ENCODE data around the gene PKHD1. TPM values are rescaled to one million over a fixed set of nuclear protein-coding genes. Genes with fewer than 3 reads are reported as not detected.

The PKHD1 gene
- total RNA-seq, 4 donors from 2014 or later = 0.53 to 0.83 (median 0.60) TPM

- Histone ChIP-seq H3K27ac (no peak overlapping the region), H3K9me3 (no peaks in the 10 kb centered on the region), H3K4me3 (no peak overlapping the region), H3K4me1 (no peaks in the 10 kb centered on the region), H3K27me3 (no peaks in the 10 kb centered on the region), H3K36me3 (no peaks in the 10 kb centered on the region)
- DNase-seq = no peak
- TF ChIP-seq CTCF (IDR thresholded peaks at IDR 0.05) (no peak), POLR2A (IDR thresholded peaks at IDR 0.05) (no peak)
Measured at GRCh38 chr6:52125139-52125538, 37.7 kb upstream of the PKHD1 start.

GRCh38 chr6:52124126-52125121 lies 37.0 kb upstream of the PKHD1 start:
- TF ChIP-seq CTCF (IDR thresholded peaks at IDR 0.05) (no peak), POLR2A (IDR thresholded peaks at IDR 0.05) (no peak)
- no peaks in the 10 kb centered on the region for H3K9me3 ChIP-seq
- H3K4me1 ChIP-seq = no peaks in the 10 kb centered on the region
- H3K4me3 ChIP-seq = no peak overlapping the region
- H3K27ac ChIP-seq = no peak overlapping the region
- no peak for DNase-seq
- no peaks in the 10 kb centered on the region for H3K36me3 ChIP-seq
- H3K27me3 ChIP-seq = no peaks in the 10 kb centered on the region

- no peaks in the 10 kb centered on the region for H3K27me3 ChIP-seq
- H3K4me1 ChIP-seq = no peaks in the 10 kb centered on the region
- TF ChIP-seq POLR2A (IDR thresholded peaks at IDR 0.05) (no peak), CTCF (IDR thresholded peaks at IDR 0.05) (no peak)
- no peak overlapping the region for H3K4me3 ChIP-seq
- no peaks in the 10 kb centered on the region for H3K36me3 ChIP-seq
- no peak overlapping the region for H3K27ac ChIP-seq
- H3K9me3 ChIP-seq = peaks cover 0 to 5% (median 0%) of the 10 kb centered on the region in 4 donors
- no peak for DNase-seq
Measured at GRCh38 chr6:52123251-52123650, 35.8 kb upstream of the PKHD1 start.

GRCh38 chr6:52117352-52117751 lies 29.9 kb upstream of the PKHD1 start:
- TF ChIP-seq CTCF (IDR thresholded peaks at IDR 0.05) = no peak
- TF ChIP-seq POLR2A (IDR thresholded peaks at IDR 0.05) = no peak
- no peaks in the 10 kb centered on the region for H3K27me3 ChIP-seq

GRCh38 chr6:52116605-52116948 lies 29.2 kb upstream of the PKHD1 start:
- DNase-seq = no peak
- Histone ChIP-seq H3K36me3 (no peaks in the 10 kb centered on the region), H3K27ac (no peak overlapping the region), H3K4me3 (no peak overlapping the region), H3K4me1 (peaks cover 0 to 9% (median 2%) of the 10 kb centered on the region in 4 donors), H3K27me3 (no peaks in the 10 kb centered on the region), H3K9me3 (peaks cover 0 to 5% (median 0%) of the 10 kb centered on the region in 4 donors)
- TF ChIP-seq CTCF (IDR thresholded peaks at IDR 0.05) (no peak), POLR2A (IDR thresholded peaks at IDR 0.05) (no peak)

More at GRCh38 chr6:52117352-52117751, 29.9 kb upstream of the PKHD1 start:
- Histone ChIP-seq H3K27ac (no peak overlapping the region), H3K9me3 (peaks cover 0 to 5% (median 0%) of the 10 kb centered on the region in 4 donors), H3K36me3 (no peaks in the 10 kb centered on the region), H3K4me3 (no peak overlapping the region), H3K4me1 (peaks cover 0 to 9% (median 2%) of the 10 kb centered on the region in 4 donors)
- no peak for DNase-seq
